Aorta (tissue), 5 donors: ENCODE results near the gene PHF21B. TPM values are rescaled to one million over a fixed set of nuclear protein-coding genes. Genes with fewer than 3 reads are reported as not detected.
"Not testable (repeated sequence)": the region's sequence is repeated elsewhere in the genome, so short reads cannot be mapped to it uniquely, and the experiment has no call there.

ENCODE experiments used
- ATAC-seq: fragments of 200-7000 bp; cut with Tn5 transposase; one replicate; pipeline ENCODE4 v1.9.1; 2022; ENCODE audit warnings: moderate library complexity; ENCODE audit not compliant: low FRiP score
- DNase-seq, 2 donors: peaks; one replicate each; pipeline ENCODE4 v3.0.0-alpha.2; 2020
- H3K27ac ChIP-seq, 2 donors: one replicate each; pipeline ENCODE4 v1.5.1; 2013; ENCODE audit warnings: low read length in 2 of 2, mild to moderate bottlenecking in 2 of 2, moderate library complexity in 2 of 2, control low read depth in 1 of 2, inconsistent platforms in 1 of 2, low read depth in 1 of 2
- H3K27me3 ChIP-seq, 2 donors: one replicate each; pipeline ENCODE4 v1.6.1; 2013; ENCODE audit warnings: control low read depth in 1 of 2, low read length in 1 of 2, mild to moderate bottlenecking in 1 of 2, moderate library complexity in 1 of 2; ENCODE audit not compliant: insufficient read depth in 2 of 2, control insufficient read depth in 1 of 2
- H3K36me3 ChIP-seq, 2 donors: one replicate each; pipeline ENCODE4 v1.6.1; 2013; ENCODE audit warnings: control low read depth in 1 of 2, low read length in 1 of 2, mild to moderate bottlenecking in 1 of 2; ENCODE audit not compliant: insufficient read depth in 2 of 2, control insufficient read depth in 1 of 2
- H3K4me1 ChIP-seq, 2 donors: one replicate each; pipeline ENCODE4 v1.6.1; 2013; ENCODE audit warnings: low read length in 2 of 2, control low read depth in 1 of 2, mild to moderate bottlenecking in 1 of 2, moderate library complexity in 1 of 2; ENCODE audit not compliant: insufficient read depth in 2 of 2, control insufficient read depth in 1 of 2
- H3K4me3 ChIP-seq, 2 donors: one replicate each; pipeline ENCODE4 v1.5.1; 2013; ENCODE audit warnings: low read length in 2 of 2, control low read depth in 1 of 2, mild to moderate bottlenecking in 1 of 2
- H3K9me3 ChIP-seq: one replicate; pipeline ENCODE4 v1.6.1; 2013; ENCODE audit warnings: mild to moderate bottlenecking, low read length; ENCODE audit not compliant: control insufficient read depth
- WGBS, 2 donors: extraction: QIAGEN DNeasy Blood & Tissue Kit; methylation state at CpG; one replicate each; pipeline ENCODE4 v1.1.7; 2013; 5-methylcytosine and 5-hydroxymethylcytosine counted together
- intact Hi-C, 2 donors: fragments of 100-400 bp; cut with DNase I; formaldehyde crosslinking; loops; one replicate each; pipeline versions ENCODE4 v1.14.2 to v1.15.0; 2022
- polyA plus RNA-seq, 2 donors: library from polyadenylated mRNA; stranded (reverse); fragments of 200-250 nt; gene quantifications; one replicate each; pipeline ENCODE4 v1.2.3, GENCODE V29; 2013
- total RNA-seq, 2 donors: library from RNA; stranded (reverse); fragmentation: NEBNext Ultra II Directional; extraction: Animal tissue kit (Norgen Biotek cat#: 25700); gene quantifications; one replicate each; pipeline ENCODE4 v1.2.1, GENCODE V29; 2021
- donor health status: healthy with polysubstance abuse.
- donor health status: Bipolar disorder and iron deficiency.
- donor health status: DM: no; HTN: no; CAD: no.
- donor health status: DM: no; HTN: no; CAD: no.
- donor health status: DM: yes; HTN: yes; CAD: no.

PHF21B gene
- total and polyA plus RNA-seq, 4 donors: 0.75 to 1.8 TPM; not detected in 2

DNA sequence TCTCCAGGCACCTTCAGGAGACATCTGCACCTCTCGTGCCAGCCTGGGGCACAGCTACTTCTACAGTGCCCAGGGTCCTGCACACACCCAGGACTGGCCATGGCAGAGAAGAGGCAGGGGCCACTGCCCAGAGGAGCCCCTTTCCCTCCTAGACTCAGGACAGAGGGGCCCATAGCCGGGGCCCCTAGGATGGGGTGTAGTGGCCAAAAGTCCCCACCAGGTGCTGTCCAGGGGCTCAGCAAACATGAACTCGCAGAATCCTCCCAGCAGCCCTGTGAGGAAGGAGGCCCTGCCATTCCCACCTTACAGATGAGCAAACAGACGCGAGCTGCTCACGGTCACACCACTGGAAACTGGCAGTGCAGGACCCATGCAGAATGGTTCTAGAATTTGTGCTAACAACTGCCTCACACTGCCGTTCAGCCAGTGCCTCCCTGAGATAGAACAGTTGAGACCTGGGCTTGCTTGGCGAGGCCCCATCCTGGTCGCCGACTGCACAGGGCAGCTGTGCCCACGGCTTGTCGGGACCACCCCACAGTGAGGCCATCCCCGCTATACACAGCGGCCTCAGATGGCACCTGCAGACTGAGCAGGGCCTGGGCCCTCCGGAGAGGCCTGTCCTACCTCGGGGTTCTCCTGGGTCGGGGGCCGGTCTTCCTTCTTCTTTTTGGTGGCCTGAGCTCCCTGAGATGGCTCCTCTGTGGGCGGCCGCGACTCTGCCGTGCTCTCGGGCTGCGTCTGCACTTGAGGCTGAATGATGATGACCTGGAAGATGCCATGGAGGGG is 96.4 kb downstream of the PHF21B start:
- ATAC-seq (no peak), DNase-seq (peak in 1 of 2 donors; percentile 29)
- whole genome bisulfite sequencing, 2 donors: 91 to 94% methylated on average over 24 of the region's 24 CpGs
- no peaks in the 10 kb centered on the region for H3K4me1 ChIP-seq
- H3K36me3 ChIP-seq: no peaks in the 10 kb centered on the region
- no peak overlapping the region for H3K27ac ChIP-seq
- intact Hi-C loops: no loop called here
- H3K9me3 ChIP-seq: peaks cover 2% of the 10 kb centered on the region
- no peaks in the 10 kb centered on the region for H3K27me3 ChIP-seq
- H3K4me3 ChIP-seq: no peak overlapping the region

DNA sequence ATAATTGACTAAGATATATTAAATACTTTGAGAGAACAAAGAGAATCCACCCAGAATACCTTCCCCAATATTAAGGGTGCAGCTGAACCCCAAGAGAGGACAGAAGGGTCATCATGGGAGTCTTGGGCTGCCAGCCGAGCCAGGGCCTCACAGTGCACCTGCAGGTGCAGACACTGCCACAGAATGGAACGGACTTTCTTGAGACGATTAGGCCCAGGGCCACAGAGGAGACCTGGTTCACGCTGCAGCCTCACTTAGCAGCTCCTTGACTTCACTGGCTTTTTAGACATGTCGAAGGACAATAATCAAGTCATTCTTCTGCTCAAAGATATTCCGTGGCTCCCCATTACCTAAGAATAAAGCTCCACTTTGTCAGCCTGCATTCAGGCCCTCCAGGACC is 100.6 kb downstream of the PHF21B start:
- H3K4me3 ChIP-seq: no peak overlapping the region
- H3K27ac ChIP-seq: no peak overlapping the region
- no peaks in the 10 kb centered on the region for H3K4me1 ChIP-seq
- intact Hi-C loops: no loop called here
- H3K27me3 ChIP-seq: no peaks in the 10 kb centered on the region
- 91 to 92% methylated on average over 6 of the region's 6 CpGs for WGBS, 2 donors
- DNase-seq (no peak), ATAC-seq (no peak)
- no peaks in the 10 kb centered on the region for H3K36me3 ChIP-seq
- peaks cover 2% of the 10 kb centered on the region for H3K9me3 ChIP-seq

DNA sequence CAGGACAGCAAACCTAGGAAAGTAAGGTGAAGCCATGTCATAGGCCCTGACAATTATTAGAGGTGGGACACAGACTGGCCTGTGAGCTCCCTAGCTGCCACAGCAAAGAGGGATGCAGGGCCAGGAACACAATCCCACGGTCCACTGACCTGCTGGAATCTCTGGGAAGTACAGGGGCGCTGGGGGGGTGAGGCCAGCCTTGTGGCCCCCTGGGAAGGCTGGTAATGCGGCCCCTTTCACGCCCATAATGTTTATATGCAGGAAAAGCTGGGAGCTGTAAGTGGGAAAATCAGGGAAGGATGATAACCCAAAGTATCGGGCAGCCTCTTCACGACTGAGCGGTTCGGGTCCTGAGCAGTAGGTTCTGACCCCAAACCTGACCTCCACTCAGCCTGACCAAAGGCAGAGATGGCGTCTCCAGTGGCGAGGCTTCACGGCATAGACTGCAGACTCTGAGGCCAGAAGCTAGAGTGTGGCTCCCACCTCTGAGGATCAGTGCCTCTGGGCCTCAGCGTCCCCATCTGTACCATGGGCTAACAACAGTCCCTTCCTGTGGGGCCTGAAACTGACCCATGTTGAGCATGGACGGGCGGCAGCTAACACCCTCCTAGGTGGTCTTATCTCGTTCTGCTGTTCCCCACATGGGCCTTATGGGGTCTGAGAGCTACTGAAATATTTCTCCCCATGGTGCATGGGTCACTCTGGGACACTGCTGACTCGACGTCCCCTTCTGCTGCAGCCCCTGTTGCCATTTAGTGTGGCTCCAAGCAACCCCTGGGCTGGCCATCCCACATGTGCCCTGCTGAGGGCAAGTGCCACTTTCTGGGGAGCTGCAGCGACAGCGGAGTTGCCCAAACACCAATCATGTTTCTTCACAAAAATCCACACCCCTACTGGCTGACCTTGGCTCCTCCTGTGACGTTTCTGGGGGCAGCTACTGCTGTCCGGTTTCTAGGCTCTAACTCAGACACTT is 101.8 kb downstream of the PHF21B start:
- no peaks in the 10 kb centered on the region for H3K4me1 ChIP-seq
- H3K9me3 ChIP-seq: peaks cover 2% of the 10 kb centered on the region
- H3K27me3 ChIP-seq: no peaks in the 10 kb centered on the region
- no peak overlapping the region for H3K27ac ChIP-seq
- no peak overlapping the region for H3K4me3 ChIP-seq
- WGBS, 2 donors: 89 to 90% methylated on average over 21 of the region's 21 CpGs
- H3K36me3 ChIP-seq: no peaks in the 10 kb centered on the region
- intact Hi-C loops: no loop called here
- DNase-seq (peak in 1 of 2 donors; percentile 24), ATAC-seq (no peak)

DNA sequence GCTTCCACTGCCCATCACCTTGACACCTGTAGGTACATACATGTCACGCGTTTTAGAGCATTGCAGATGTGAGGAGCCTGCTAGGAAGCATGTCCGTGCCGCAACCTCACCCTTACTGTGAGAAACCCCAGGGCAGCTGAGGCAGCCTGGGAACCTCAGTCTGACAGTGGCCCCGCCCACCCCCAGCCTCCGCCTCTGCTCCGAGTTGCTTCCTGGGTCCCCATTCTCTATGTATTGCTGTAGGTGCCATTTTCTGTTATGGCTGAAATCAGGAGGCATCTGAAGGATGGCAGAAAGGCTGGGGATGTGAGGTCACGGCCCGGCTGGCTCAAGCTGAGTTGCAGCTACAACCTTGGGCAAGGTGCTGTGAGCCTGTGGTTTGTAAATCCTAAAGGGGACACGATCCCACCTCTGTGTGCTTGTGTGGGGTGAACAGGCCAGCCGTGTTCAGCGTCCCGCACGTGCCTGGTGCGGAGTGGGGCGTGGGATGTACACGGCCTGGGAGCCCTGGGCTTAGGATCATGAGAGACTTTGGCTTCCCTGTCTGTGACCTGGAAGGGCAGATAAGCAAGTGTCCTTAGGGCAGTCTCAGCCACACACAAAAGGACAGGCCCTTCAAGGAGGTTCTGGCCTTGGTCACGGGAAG is 102.7 kb downstream of the PHF21B start:
- intact Hi-C loops: no loop called here
- no peak for ATAC-seq

DNA sequence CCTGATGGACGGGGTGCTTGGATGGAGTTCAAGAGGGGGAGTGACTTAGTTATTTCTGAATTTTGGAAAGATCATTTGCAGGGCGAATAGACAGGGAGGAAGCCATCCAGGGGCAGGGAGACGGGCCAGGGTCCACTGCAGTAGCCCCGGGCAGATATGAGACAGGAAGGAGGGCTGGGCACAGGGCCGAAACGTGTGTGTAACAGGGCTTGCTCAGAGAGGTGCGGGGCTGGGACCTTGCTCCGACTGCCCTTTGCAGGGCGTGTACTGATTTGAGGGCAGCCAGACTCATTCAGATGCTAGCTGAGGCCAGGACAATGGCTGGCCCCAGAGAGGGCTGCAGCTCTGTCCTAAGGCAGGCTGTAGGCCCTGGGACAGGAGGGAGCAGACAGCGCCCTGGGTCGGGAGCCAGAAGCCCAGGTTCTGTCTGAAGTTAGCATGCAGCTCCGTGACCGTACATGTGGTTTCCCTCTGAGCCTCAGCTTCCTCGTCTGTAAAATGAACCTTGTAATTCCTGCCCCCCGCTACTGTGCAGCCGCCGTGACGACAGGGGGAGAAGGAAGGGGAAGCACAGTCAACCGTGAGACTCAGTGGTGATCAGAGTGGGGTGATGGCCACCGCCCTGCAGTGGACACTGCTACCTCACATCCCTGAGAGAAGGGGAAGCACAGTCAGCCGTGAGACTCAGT is 103.4 kb downstream of the PHF21B start:
- DNase-seq (no peak), ATAC-seq (no peak)
- WGBS, 2 donors: 89 to 90% methylated on average over 21 of the region's 21 CpGs
- peaks cover 5% of the 10 kb centered on the region for H3K9me3 ChIP-seq
- H3K4me1 ChIP-seq: no peaks in the 10 kb centered on the region
- H3K27me3 ChIP-seq: no peaks in the 10 kb centered on the region
- H3K4me3 ChIP-seq: no peak overlapping the region
- intact Hi-C loops: no loop called here
- H3K27ac ChIP-seq: no peak overlapping the region
- H3K36me3 ChIP-seq: no peaks in the 10 kb centered on the region

More for the DNA sequence above, 102.7 kb downstream of the PHF21B start:
- WGBS, 2 donors: 90% methylated on average over 18 of the region's 18 CpGs
- H3K4me1 ChIP-seq: no peaks in the 10 kb centered on the region
- no peak overlapping the region for H3K27ac ChIP-seq
- H3K9me3 ChIP-seq: peaks cover 2% of the 10 kb centered on the region
- no peaks in the 10 kb centered on the region for H3K36me3 ChIP-seq
- DNase-seq: peak in 1 of 2 donors; percentile 18
- H3K4me3 ChIP-seq: no peak overlapping the region
- no peaks in the 10 kb centered on the region for H3K27me3 ChIP-seq

DNA sequence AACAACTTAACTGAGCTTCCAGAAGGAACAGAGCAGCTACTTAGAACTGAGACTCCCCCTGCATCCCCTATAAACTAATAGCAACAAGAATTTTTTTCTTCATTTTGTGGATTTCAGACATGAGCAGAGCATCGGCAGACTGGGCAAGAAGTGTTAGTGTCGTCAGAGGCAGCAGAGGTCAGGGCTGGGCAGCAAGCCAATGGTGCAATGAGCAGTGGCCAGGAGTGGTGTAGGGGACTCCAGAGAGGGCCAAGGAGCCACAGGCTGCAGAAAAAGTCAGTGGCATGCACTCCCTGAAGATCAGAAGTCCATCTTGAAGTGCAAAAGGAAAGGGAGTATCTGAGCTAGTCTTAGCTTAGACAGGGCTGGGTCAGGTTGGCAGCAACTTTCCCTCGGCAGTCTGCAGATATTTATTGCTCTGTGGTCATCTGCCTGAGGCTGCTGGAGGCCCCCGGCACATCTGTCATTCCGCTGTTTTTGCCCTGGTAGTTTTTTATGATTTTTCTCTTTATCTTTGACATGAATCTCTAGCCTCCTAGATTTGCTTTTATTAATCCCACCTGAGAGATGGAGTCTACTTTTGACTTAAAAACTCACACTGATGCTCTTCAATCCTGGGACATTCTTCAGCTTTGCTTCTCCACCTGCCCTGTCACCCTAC is 105.2 kb downstream of the PHF21B start:
- intact Hi-C loops, H3K36me3 ChIP-seq, H3K9me3 ChIP-seq, ATAC-seq, H3K27me3 ChIP-seq, H3K27ac ChIP-seq, DNase-seq, H3K4me3 ChIP-seq, H3K4me1 ChIP-seq: not testable (repeated sequence)
- WGBS, 2 donors: 35 to 53% methylated on average over 3 of the region's 5 CpGs

DNA sequence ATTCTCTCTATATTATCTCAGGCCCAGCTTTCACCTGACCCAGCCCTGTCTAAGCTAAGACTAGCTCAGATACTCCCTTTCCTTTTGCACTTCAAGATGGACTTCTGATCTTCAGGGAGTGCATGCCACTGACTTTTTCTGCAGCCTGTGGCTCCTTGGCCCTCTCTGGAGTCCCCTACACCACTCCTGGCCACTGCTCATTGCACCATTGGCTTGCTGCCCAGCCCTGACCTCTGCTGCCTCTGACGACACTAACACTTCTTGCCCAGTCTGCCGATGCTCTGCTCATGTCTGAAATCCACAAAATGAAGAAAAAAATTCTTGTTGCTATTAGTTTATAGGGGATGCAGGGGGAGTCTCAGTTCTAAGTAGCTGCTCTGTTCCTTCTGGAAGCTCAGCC is 106.6 kb downstream of the PHF21B start:
- DNase-seq, H3K9me3 ChIP-seq, H3K36me3 ChIP-seq, H3K27me3 ChIP-seq, intact Hi-C loops, H3K27ac ChIP-seq, H3K4me1 ChIP-seq, ATAC-seq, H3K4me3 ChIP-seq: not testable (repeated sequence)
- no CpG with 5 or more reads among the region's 2 CpGs for WGBS, 2 donors

DNA sequence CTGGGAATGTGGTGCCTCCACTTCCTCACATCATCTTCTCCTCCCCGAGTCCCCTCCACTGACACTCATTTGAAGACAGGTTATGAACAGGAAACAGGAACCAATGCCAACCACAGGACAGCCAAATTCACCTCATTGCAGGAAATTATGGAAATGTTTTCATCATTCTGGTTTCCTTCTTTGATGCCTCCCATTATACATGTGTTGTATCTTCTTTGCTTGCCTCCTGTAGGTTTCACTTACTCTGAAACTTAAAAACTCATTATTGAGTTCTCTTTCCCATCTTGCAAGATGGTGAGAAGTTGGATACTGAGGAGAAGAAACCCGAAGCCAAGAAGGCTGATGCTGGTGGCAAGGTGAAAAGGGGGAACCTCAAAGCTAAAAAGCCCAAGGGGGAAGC is 108.5 kb downstream of the PHF21B start:
- DNase-seq: no peak
- Histone ChIP-seq H3K27me3 (no peaks in the 10 kb centered on the region), H3K9me3 (peaks cover 7% of the 10 kb centered on the region), H3K36me3 (no peaks in the 10 kb centered on the region), H3K4me1 (no peaks in the 10 kb centered on the region), H3K27ac (no peak overlapping the region), H3K4me3 (no peak overlapping the region)
- ATAC-seq: no peak
- intact Hi-C loops: no loop called here
- WGBS, 2 donors: 79 to 82% methylated on average over 2 of the region's 2 CpGs
